ENCODE results near the gene ERN1. TPM values are rescaled to one million over a fixed set of nuclear protein-coding genes. Genes with fewer than 3 reads are reported as not detected.

ERN1 gene
- polyA plus RNA-seq, 12 donors: 4.1 to 7.2 (median 5.0) TPM; not detected in 1

Other genes starting within 250 kb of the ERN1 start
- not detected for gene GH2, start 248.2 kb downstream of the ERN1 start, polyA plus RNA-seq (ENCODE audit: insufficient read length in 12 of 12)
- 10 to 100 TPM in 3 of 12 donors, 1 to 10 TPM in 6, under 1 TPM in 1, not detected in 2; 0.58 to 19.1 (median 7.0) TPM for gene CSH1, start 233.6 kb downstream of the ERN1 start, polyA plus RNA-seq (ENCODE audit: insufficient read length in 12 of 12)
- under 1 TPM in 4 of 12 donors, not detected in 8; 0.30 to 0.83 (median 0.61) TPM for gene CSHL1, start 218.9 kb downstream of the ERN1 start, polyA plus RNA-seq (ENCODE audit: insufficient read length in 12 of 12)
- gene GH1, start 211.3 kb downstream of the ERN1 start, polyA plus RNA-seq (ENCODE audit: insufficient read length in 12 of 12): not detected
- gene CD79B, start 197.8 kb downstream of the ERN1 start, polyA plus RNA-seq (ENCODE audit: insufficient read length in 12 of 12): 1 to 10 TPM in 9 of 12 donors, under 1 TPM in 1, not detected in 2; 0.88 to 8.4 (median 2.2) TPM
- gene SCN4A, start 157.2 kb downstream of the ERN1 start, polyA plus RNA-seq (ENCODE audit: insufficient read length in 12 of 12): 10 to 100 TPM in 11 of 12 donors, not detected in 1; 13.9 to 53.0 (median 39.3) TPM
- gene PRR29, start 131.8 kb downstream of the ERN1 start, polyA plus RNA-seq (ENCODE audit: insufficient read length in 12 of 12): 1 to 10 TPM in 11 of 12 donors, not detected in 1; 1.7 to 5.4 (median 2.4) TPM
- 10 to 100 TPM in 11 of 12 donors, not detected in 1; 16.3 to 34.6 (median 24.8) TPM for gene ICAM2, start 109.5 kb downstream of the ERN1 start, polyA plus RNA-seq (ENCODE audit: insufficient read length in 12 of 12)
- 10 to 100 TPM in 11 of 12 donors, not detected in 1; 17.6 to 29.0 (median 21.8) TPM for gene TEX2, start 133.1 kb upstream of the ERN1 start, polyA plus RNA-seq (ENCODE audit: insufficient read length in 12 of 12)

All from muscle of arm (tissue), 12 donors.